NT2/D1 (cell line): ENCODE measurements around the gene CFAP20DC.
"Not testable (repeated sequence)": the region's sequence is repeated elsewhere in the genome, so short reads cannot be mapped to it uniquely, and the experiment has no call there.

Source experiments
- DNase-seq: peaks from one replicate; pipeline ENCODE4 v3.0.0-alpha.2; 2011; ENCODE audit warnings: low read depth, low spot score
- H3K27me3 ChIP-seq: 2 replicates; pipeline ENCODE4 v1.6.0; 2011; ENCODE audit warnings: mild to moderate bottlenecking; ENCODE audit not compliant: insufficient read length, insufficient read depth
- H3K36me3 ChIP-seq: 2 replicates; pipeline ENCODE4 v1.6.1; 2011; ENCODE audit warnings: mild to moderate bottlenecking, low read length, mixed read lengths; ENCODE audit not compliant: insufficient read depth, insufficient read length
- H3K4me1 ChIP-seq: 2 replicates; pipeline ENCODE4 v1.5.1; 2011; ENCODE audit not compliant: insufficient read depth, insufficient read length
- H3K4me3 ChIP-seq: 2 replicates; pipeline ENCODE4 v1.5.1; 2011; ENCODE audit warnings: low read depth; ENCODE audit not compliant: insufficient read length
- H3K9ac ChIP-seq: 2 replicates; pipeline ENCODE4 v1.6.0; 2011; ENCODE audit warnings: low read depth; ENCODE audit not compliant: insufficient read length
- H3K9me3 ChIP-seq: 2 replicates; pipeline ENCODE4 v1.5.1; 2011; ENCODE audit warnings: mild to moderate bottlenecking, low read length; ENCODE audit not compliant: insufficient read depth
- SUZ12 ChIP-seq: IDR thresholded peaks from 2 replicates; pipeline ENCODE4 v1.6.1; 2011; ENCODE audit not compliant: insufficient read length, insufficient read depth; ENCODE audit errors: extremely low read depth
- YY1 ChIP-seq: IDR thresholded peaks from 2 replicates; pipeline ENCODE4 v1.6.1; 2011; ENCODE audit not compliant: insufficient read length, insufficient read depth
- ZNF274 ChIP-seq: IDR thresholded peaks from 2 replicates; pipeline ENCODE4 v1.6.1; 2011; ENCODE audit warnings: mild to moderate bottlenecking, low read depth, low read length

The CFAP20DC gene

GRCh38 chr3:58938057-58938456, 111.8 kb downstream of the CFAP20DC start:
- Histone ChIP-seq H3K4me1 (no peaks in the 10 kb centered on the region), H3K27me3 (no peaks in the 10 kb centered on the region), H3K9me3 (no peaks in the 10 kb centered on the region), H3K9ac (no peak overlapping the region), H3K36me3 (no peaks in the 10 kb centered on the region), H3K4me3 (no peak overlapping the region)
- no peak for DNase-seq
- TF ChIP-seq SUZ12 (no peak), ZNF274 (no peak), YY1 (no peak)

DNA sequence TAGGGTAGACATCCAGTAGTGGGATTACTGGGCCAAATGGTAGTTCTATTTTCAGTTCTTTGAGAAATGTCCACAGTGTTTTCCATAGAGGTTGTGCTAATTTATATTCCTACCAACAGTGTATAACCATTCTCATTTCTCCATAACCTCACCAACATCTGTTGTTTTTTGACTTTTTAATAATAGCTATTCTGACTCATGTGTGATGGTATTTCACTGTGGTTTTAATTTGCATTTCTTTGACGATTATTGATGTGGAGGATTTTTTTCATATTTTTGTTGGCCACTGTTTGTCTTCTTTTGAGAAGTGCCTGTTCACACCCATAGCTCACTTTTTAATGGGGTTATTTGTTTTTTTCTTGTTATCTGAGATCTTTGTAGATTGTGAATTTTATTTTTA, 125.2 kb downstream of the CFAP20DC start:
- H3K9ac ChIP-seq: no peak overlapping the region
- H3K36me3 ChIP-seq: no peaks in the 10 kb centered on the region
- H3K9me3 ChIP-seq: no peaks in the 10 kb centered on the region
- H3K4me1 ChIP-seq: no peaks in the 10 kb centered on the region
- TF ChIP-seq ZNF274 (no peak), SUZ12 (no peak), YY1 (no peak)
- no peaks in the 10 kb centered on the region for H3K27me3 ChIP-seq
- DNase-seq: no peak
- no peak overlapping the region for H3K4me3 ChIP-seq

- Histone ChIP-seq H3K9ac (no peak overlapping the region), H3K9me3 (peaks cover 10% of the 10 kb centered on the region; the same call in 1 of the 2 replicates), H3K36me3 (no peaks in the 10 kb centered on the region), H3K4me3 (no peak overlapping the region), H3K4me1 (no peaks in the 10 kb centered on the region), H3K27me3 (no peaks in the 10 kb centered on the region)
- no peak for TF ChIP-seq ZNF274
- no peak for TF ChIP-seq SUZ12
- TF ChIP-seq YY1: no peak
- DNase-seq: no peak
Measured at GRCh38 chr3:58900386-58900785, 149.4 kb downstream of the CFAP20DC start.

- Histone ChIP-seq H3K36me3 (no peaks in the 10 kb centered on the region), H3K27me3 (no peaks in the 10 kb centered on the region), H3K9ac (no peak overlapping the region), H3K4me1 (no peaks in the 10 kb centered on the region), H3K9me3 (peaks cover 12% of the 10 kb centered on the region; the same call in 1 of the 2 replicates), H3K4me3 (no peak overlapping the region)
- TF ChIP-seq ZNF274 (no peak), SUZ12 (no peak), YY1 (no peak)
- no peak for DNase-seq
Measured at GRCh38 chr3:58899953-58900298, 149.9 kb downstream of the CFAP20DC start.

- no peak overlapping the region for H3K4me3 ChIP-seq
- no peaks in the 10 kb centered on the region for H3K27me3 ChIP-seq
- no peak overlapping the region for H3K9ac ChIP-seq
- peaks cover 18% of the 10 kb centered on the region; the same call in 1 of the 2 replicates for H3K9me3 ChIP-seq
- H3K4me1 ChIP-seq: no peaks in the 10 kb centered on the region
- H3K36me3 ChIP-seq: no peaks in the 10 kb centered on the region
- TF ChIP-seq SUZ12: no peak
- TF ChIP-seq ZNF274: no peak
- TF ChIP-seq YY1: no peak
- DNase-seq: no peak
Measured at GRCh38 chr3:58899159-58899952, 150.5 kb downstream of the CFAP20DC start.

- DNase-seq: no peak
- H3K4me3 ChIP-seq: no peak overlapping the region
- H3K9ac ChIP-seq: no peak overlapping the region
- H3K4me1 ChIP-seq: no peaks in the 10 kb centered on the region
- no peaks in the 10 kb centered on the region for H3K36me3 ChIP-seq
- H3K9me3 ChIP-seq: peaks cover 16% of the 10 kb centered on the region; the same call in 1 of the 2 replicates
- no peak for TF ChIP-seq YY1
- TF ChIP-seq ZNF274: no peak
- TF ChIP-seq SUZ12: no peak
- H3K27me3 ChIP-seq: no peaks in the 10 kb centered on the region
Measured at GRCh38 chr3:58898513-58898912, 151.3 kb downstream of the CFAP20DC start.

DNA sequence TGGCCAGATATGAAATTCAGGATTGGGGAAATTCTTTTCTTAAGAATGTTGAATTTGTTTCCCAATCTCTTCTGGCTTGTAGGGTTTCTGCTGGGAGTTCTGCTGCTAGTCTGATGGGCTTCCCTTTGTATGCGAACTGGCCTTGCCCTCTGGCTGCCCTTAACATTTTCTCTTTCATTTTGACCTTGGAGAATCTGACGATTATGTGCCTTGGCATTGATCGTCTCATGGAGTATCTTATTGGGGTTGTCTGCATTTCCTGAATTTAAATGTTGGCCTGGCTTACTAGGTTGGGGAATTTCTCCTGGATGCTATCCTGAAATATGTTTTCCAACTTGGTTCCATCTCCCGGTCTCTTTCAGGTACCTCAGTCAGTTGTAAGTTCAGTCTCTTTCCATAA, 152.2 kb downstream of the CFAP20DC start:
- Histone ChIP-seq H3K36me3 (no peaks in the 10 kb centered on the region), H3K27me3 (no peaks in the 10 kb centered on the region), H3K4me1 (no peaks in the 10 kb centered on the region), H3K4me3 (no peak overlapping the region), H3K9me3 (peaks cover 16% of the 10 kb centered on the region; the same call in 1 of the 2 replicates), H3K9ac (no peak overlapping the region)
- TF ChIP-seq YY1: no peak
- TF ChIP-seq SUZ12: no peak
- no peak for TF ChIP-seq ZNF274
- DNase-seq: no peak

DNA sequence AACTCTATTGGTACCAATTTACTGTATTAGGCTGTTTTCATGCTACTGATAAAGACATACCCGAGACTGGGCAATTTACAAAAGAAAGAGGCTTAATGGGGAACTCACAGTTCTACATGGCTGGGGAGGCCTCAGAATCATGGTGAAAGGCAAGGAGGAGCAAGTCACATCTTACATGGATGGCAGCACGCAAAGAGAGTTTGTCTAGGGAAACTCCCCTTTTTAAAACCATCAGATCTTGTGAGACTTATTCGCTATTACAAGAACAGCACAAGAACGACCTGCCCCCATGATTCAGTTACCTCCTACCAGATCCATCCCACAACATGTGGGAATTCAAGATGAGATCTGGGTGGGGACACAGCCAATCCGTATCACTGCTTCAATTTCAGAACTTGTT, 154.1 kb downstream of the CFAP20DC start:
- peaks cover 16% of the 10 kb centered on the region; the same call in 1 of the 2 replicates for H3K9me3 ChIP-seq
- H3K27me3 ChIP-seq, H3K4me3 ChIP-seq, H3K4me1 ChIP-seq, H3K36me3 ChIP-seq, H3K9ac ChIP-seq, DNase-seq: not testable (repeated sequence)

DNA sequence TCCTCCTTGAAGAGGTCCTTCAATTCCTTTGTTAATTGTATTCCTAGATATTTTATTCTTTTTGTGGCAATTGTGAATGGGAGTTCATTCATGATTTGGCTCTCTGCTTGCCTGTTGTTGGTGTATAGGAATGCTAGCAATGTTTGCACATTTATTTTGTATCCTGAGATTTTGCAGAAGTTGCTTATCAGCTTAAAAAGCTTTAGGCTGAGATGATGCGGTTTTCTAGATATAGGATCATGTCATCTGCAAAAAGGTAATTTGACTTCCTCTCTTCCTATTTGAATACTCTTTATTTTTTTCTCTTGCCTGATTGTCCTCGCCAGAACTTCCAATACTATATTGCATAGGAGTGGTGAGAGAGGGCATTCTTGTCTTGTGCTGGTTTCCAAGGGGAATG, 157.3 kb downstream of the CFAP20DC start:
- DNase-seq, H3K4me3 ChIP-seq, H3K36me3 ChIP-seq, H3K27me3 ChIP-seq, H3K9ac ChIP-seq, H3K4me1 ChIP-seq: not testable (repeated sequence)
- peaks cover 16% of the 10 kb centered on the region; the same call in 1 of the 2 replicates for H3K9me3 ChIP-seq
